GM19463 (cell line): ENCODE data around the gene B3GNT8.
"Not testable (repeated sequence)": the region's sequence is repeated elsewhere in the genome, so short reads cannot be mapped to it uniquely, and the experiment has no call there.

ENCODE experiments used
- ATAC-seq: cut with Tn5 transposase; IDR thresholded peaks from one replicate; pipeline ENCODE4 v1.9.1; 2021; ENCODE audit warnings: mild to moderate bottlenecking, moderate library complexity; ENCODE audit not compliant: unreplicated experiment

Gene B3GNT8

DNA sequence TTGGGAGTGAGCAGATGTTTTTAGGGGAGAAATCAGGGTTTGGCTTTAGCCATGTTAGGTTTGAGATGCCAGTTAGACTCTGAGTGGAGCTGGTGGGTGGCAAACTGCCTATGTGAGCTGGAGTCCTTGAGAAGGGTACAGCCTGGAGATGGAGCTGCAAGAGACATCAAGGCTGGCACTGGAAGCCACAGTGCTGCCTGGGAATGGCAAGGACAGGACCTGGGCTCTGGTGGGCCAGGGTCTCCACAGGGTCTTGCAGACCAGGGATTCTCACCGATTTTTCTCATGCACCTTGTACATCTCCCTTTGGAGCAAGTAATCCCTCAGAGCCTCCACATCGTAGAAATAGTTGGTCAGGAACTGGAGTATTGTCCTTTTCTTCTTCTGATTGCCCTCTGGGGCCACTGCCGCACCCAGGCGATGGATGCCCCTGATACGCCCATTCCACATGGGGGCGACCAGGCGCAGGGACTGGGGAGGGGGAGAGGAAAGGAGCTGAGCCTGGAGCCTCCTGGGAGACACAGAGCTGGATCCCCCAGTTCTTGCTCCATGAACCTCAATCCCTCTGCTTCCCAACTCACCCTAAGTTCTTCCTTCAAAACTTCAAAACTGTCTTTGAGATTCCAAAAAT, 10.9 kb upstream of the B3GNT8 start:
- no peak for ATAC-seq

GRCh38 chr19:41436674-41436951, 9.4 kb upstream of the B3GNT8 start:
- no peak for ATAC-seq

GRCh38 chr19:41435936-41436673, 8.9 kb upstream of the B3GNT8 start:
- no peak for ATAC-seq

- not testable (repeated sequence) for ATAC-seq
Measured at GRCh38 chr19:41435376-41435775, 8.2 kb upstream of the B3GNT8 start.

DNA sequence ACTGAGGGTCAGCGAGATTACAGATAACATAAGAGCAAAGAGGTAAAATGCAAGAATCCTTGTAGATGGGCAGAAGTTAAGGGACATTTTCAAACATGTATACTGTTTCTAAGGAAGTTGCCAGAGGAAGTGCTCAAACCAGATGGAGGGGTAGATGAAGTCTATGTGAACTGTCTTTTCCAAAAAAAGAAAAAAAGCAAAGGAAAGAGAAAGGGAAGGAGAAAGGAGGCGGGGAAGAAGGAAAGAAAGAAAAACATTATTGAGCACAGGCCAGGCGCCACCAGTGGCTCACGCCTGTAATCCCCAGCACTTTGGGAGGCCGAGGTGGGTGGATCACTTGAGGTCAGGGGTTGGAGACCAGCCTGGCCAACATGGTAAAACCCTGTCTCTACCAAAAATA, 7.3 kb upstream of the B3GNT8 start:
- no peak for ATAC-seq

DNA sequence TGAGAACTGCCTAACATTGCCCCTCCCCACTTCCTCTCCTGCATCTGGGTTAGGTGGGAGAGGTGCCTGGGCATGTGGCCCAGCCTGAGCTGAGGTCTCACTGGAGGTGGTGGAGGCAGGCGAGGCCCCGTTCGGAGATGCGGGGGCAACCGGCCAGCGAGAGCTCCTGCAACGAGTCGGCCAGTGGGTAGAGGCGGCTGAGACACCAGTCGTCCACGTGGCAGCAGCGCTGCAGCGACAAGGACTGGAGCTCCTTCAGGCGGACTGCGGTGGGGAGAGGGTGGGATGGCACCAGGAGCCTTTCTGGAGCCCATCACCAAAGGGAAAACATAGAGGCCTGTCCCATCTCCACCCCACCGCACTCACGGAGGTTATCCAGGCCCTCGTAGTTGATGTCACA, 6.0 kb upstream of the B3GNT8 start:
- ATAC-seq: no peak

DNA sequence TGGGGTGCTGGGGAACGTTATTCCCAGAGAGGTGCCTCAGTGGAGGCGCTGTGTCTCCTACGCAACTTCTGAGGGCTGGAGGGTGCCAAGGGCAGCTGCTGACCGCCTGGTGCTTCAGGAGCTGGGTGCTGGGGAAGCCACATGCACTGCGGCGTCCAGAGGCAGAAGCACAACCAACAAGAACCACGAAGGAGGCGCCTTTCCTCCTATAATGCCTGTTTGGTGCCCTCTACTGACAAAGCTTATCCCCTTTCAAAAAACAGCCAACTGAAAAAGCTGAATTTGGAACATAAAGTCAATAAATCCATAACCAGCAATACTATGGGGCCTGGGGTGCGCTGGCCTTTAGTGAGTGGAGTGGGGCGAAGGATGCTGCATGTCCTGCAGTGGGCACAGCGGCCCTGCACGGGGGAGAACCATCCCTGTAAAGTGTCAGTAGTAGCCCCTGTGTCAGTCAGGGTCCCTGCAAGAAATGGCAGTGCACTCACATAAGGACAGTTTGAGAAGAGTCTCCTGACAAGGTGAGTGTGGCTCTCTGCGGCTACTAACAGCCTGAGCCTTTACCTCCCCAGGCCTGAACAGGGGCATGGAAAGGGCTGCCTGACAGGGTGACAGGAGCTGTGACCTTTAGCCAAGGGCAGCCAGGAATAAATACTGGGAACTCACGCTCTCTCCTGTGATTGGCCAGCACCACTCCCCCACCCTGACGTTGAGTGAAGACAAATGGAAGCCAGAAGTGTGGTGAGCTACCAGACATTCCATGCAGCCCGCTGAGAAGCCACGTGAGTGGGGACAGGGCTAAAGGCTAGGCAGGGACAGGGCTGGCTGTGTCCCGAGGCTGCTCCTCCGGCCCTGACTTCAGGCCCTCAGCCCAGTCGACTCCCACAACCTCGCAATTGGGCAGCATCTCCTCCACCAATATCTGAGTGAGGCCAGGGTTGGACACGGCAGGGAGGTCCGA, 4.5 kb upstream of the B3GNT8 start:
- ATAC-seq: no peak

DNA sequence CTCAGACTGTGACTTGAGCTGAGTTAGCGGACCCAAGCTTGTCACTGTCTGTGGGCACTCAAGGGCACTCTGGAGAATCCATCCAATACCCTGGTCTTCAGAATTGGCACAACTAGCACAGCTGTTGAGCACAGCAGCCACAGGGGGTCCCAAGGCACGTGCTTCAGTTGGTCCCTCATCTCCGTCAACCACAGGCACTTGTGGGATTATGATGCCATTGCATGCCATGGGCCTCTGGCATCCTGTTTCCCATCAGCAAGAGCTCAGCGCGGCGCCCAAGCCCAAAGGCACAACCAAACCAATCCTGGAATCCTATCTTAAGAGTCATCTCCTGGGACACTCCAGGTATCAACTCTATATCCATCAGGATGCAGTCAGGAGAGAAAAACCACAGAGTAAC, 3.7 kb upstream of the B3GNT8 start:
- no peak for ATAC-seq

DNA sequence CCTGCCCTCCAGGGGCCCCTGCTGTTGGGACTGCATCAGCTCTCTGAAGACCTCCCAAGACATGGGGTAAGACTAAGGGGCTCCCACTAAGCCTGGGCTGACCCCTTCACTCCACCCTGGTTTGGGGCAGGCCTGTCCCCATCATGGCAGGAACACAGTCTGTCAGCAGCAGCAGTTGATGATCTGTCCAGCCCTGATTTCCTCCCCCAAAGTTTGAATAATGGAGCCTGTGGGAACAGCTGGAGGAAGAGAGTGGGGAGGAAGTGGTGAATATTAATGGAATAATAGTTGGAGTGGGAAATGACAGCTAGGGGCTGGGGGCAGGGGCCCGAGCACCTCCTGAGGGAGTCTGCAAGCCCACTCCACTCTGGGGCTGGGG, 1.3 kb upstream of the B3GNT8 start:
- no peak for ATAC-seq

DNA sequence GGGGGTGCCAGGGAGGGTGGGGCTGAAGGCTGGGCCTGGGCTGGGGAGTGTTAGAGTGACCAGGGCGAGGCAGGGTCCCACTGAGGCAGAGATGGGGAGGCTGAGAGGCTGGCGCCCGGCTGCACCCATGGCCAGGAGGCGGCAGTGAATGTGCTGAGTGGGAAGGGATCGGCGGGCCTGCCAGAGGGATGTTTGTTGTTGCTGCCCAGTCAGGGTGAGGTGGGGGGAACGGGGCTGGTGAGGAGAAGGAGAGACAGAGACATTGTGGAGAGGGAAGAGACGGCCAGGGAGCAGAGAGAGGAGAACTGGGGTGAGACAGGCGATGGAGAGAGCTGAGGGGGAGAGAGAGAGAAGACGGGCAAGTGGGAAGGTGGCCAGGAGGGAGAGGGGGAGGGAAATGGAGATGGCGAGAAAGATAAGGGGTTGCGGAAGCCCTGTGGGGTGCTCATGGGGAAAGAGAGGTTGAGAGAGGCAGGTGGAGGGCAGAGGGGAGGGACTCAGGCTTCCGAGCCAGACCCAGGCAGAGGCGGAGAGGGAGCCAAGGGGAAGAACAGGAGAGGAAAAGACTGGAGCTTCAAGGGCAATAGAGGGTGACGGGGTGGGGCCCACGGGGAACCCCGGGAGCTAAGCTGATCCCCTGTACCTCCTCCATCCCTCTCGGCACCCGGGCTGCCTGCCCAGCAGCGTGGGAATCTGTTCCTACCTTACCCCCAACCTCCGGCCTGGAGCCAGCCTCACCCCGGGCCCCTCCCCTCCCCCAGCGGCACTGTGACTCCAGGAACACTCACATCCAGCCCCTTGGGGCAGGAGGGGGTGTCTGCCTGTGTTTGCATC, 690 bp upstream of the B3GNT8 start:
- ATAC-seq: no peak

GRCh38 chr19:41426116-41426841, 895 bp downstream of the B3GNT8 start:
- no peak for ATAC-seq

DNA sequence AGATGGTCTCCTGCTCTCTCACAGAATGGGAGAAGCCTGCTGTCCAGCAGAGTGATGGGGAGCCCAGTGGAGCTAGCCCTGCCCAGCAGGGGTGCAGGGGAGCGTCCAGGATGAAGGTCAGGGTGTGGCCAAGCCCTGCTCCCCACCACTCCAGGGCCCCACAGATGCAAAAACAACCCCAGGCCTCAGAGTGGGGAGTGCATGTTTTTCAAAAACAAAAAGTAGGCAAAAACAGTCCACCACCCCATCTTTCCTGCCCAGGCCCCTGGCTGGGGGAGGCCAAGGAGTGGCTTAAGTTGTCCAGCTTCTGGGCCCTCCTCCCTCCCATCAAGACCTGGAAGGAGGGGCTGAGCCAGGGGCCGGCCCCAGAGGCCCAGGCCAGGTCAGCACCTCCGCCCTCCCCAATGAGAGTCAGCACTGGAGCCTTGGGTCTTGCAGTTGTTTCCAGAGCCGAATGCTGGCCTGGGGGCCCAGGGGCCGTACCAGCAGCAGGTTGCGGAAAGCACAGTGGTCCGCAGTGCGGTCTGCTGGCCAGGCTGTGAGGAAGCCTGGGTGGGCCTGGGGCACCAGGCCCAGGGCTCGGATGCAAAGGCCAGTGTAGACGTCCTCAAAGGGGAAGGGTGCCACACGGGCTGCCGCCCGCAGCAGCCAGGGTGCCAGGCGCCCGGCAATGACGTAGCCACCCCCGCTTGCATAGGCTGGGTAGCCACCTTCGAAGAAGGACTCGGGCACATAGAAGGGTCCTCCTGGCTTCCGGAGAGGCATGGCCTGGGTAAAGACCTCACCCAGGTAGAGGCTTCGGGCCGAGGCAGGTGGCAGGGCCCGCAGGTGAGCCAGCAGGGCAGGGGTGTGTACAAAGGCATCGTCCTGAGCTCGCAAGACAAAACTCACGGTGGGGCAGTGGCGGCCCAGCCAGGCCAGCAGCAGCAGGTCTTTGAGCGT, 1.7 kb downstream of the B3GNT8 start:
- ATAC-seq: no peak

DNA sequence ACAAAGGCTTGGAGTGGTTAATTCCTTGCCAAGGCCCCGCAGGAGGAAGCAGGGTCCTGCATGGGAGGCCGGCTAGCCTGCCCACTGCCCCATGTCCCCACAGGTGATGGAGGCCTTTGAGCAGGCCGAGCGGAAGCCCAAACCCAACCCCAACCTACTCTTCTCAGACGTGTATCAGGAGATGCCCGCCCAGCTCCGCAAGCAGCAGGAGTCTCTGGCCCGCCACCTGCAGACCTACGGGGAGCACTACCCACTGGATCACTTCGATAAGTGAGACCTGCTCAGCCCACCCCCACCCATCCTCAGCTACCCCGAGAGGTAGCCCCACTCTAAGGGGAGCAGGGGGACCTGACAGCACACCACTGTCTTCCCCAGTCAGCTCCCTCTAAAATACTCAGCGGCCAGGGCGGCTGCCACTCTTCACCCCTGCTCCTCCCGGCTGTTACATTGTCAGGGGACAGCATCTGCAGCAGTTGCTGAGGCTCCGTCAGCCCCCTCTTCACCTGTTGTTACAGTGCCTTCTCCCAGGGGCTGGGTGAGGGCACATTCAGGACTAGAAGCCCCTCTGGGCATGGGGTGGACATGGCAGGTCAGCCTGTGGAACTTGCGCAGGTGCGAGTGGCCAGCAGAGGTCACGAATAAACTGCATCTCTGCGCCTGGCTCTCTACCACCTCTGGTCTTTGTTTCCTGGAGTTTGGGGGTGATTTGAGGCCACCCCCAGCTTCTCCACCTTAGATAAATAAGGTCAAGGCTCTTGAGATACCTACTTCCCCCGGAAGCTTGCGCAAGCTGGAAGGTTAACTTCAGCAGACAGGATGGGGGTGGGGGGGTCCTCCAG, 2.6 kb downstream of the B3GNT8 start:
- ATAC-seq: no peak

DNA sequence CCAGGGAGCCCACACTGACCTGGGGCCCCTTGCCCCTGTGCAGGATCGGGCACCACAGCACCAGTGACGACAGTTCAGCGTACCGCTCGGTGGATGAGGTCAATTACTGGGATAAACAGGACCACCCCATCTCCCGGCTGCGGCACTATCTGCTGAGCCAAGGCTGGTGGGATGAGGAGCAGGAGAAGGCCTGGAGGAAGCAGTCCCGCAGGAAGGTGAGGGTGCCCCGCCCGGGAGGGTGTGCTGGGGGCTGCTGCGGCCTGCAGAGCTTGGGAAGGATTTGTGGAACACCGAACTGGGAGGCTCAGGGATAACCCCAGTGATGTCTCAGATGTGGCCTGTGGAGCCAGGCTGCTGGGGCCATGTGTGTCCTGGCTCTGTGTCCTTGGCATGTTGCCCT, 4.2 kb downstream of the B3GNT8 start:
- no peak for ATAC-seq

GRCh38 chr19:41422456-41422855, 4.7 kb downstream of the B3GNT8 start:
- ATAC-seq: no peak

- no peak for ATAC-seq
Measured at GRCh38 chr19:41421973-41422372, 5.2 kb downstream of the B3GNT8 start.

GRCh38 chr19:41421314-41421713, 5.9 kb downstream of the B3GNT8 start:
- no peak for ATAC-seq

DNA sequence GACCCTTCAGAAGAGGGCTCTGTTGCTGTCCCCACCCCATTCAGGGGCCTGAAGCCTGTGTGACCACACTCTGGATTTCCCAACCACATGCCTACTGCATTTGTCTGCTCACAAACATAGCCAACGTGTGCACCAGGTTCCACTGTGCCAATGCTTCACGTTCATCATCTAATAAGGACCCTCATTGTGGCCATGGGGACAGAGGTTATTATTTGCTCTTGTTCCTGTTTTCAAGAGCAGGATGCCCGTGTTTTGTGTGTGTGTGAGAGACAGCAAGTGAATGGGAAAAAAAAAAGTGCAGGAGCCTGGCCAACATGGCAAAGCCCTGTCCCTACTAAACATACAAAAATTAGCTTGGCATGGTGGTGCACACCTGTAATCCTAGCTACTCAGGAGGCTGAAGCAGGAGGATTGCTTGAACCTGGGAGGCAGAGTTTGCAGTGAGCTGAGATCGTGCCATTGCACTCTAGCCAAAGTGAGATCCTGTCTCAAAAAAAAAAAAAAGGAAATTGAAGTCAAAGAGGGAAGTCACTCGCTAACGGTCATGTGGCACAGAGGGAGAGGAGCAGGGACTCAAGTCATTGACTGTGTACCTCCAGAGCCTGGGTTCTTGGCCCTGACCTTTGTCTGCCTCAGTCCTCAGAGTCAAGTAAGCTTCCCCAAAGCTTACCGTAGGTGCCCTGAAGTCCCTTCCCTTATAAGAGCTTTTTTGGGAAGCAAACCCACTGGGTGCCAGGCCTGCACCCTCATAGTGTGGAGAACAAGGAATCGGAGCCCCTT, 6.9 kb downstream of the B3GNT8 start:
- ATAC-seq: no peak
